SU-DHL-6 (cell line): ENCODE measurements around the gene FLYWCH1.
"Not testable (repeated sequence)": the region's sequence is repeated elsewhere in the genome, so short reads cannot be mapped to it uniquely, and the experiment has no call there.

Source experiments
- H2AFZ ChIP-seq: fragments of 200-600 bp; sonication (generic); 2 replicates; pipeline ENCODE4 v1.6.1; 2014; ENCODE audit warnings: low read depth, mild to moderate bottlenecking, moderate library complexity, mixed read lengths, antibody characterized with exemption, low read length; ENCODE audit not compliant: severe bottlenecking
- H3F3A ChIP-seq: fragments of 200-600 bp; shearing (Covaris generic); 2 replicates; pipeline ENCODE4 v1.6.0; 2016; ENCODE audit warnings: antibody characterized with exemption, mild to moderate bottlenecking; ENCODE audit not compliant: insufficient read depth
- H3K27ac ChIP-seq: fragments of 200-600 bp; sonication (generic); 2 replicates; pipeline ENCODE4 v1.5.1; 2016; ENCODE audit warnings: low read depth, mild to moderate bottlenecking, low read length, moderate library complexity, mixed read lengths
- H3K27me3 ChIP-seq: fragments of 200-600 bp; sonication (generic), shearing (Covaris generic); 2 replicates; pipeline ENCODE4 v1.6.0; 2014; ENCODE audit warnings: mild to moderate bottlenecking, low read length
- H3K36me3 ChIP-seq: fragments of 200-600 bp; sonication (generic); 2 replicates; pipeline ENCODE4 v1.6.1; 2014; ENCODE audit warnings: mild to moderate bottlenecking, low read length, mixed read lengths
- H3K4me2 ChIP-seq: fragments of 300-600, 200-600 bp; shearing (Covaris generic), sonication (generic); 2 replicates; pipeline ENCODE4 v1.6.0; 2014; ENCODE audit warnings: low read length, low read depth, mild to moderate bottlenecking; ENCODE audit not compliant: poor library complexity, severe bottlenecking
- H3K4me3 ChIP-seq: fragments of 200-600 bp; sonication (generic); 2 replicates; pipeline ENCODE4 v1.5.1; 2014; ENCODE audit warnings: antibody characterized with exemption, low read length, mild to moderate bottlenecking, mixed read lengths; ENCODE audit not compliant: insufficient read depth, poor library complexity, severe bottlenecking
- H3K79me2 ChIP-seq: fragments of 200-600 bp; sonication (generic); 2 replicates; pipeline ENCODE4 v1.6.1; 2014; ENCODE audit warnings: mild to moderate bottlenecking, low read length, moderate library complexity; ENCODE audit not compliant: insufficient read depth
- H3K9ac ChIP-seq: fragments of 200-600 bp; sonication (generic); 2 replicates; pipeline ENCODE4 v1.7.0; 2014; ENCODE audit warnings: mild to moderate bottlenecking, low read length
- H3K9me2 ChIP-seq: fragments of 200-600 bp; sonication (generic); replicated peaks from 2 replicates; pipeline ENCODE4 v1.6.1; 2014; ENCODE audit warnings: low read length; ENCODE audit not compliant: insufficient read depth
- H3K9me3 ChIP-seq: fragments of 200-600 bp; sonication (generic); 2 replicates; pipeline ENCODE4 v1.6.1; 2014; ENCODE audit warnings: low read length, mixed read lengths; ENCODE audit not compliant: insufficient read depth
- H4K20me1 ChIP-seq: fragments of 200-600 bp; sonication (generic); 2 replicates; pipeline ENCODE4 v1.6.1; 2014; ENCODE audit warnings: low read depth, mild to moderate bottlenecking, antibody characterized with exemption, low read length, moderate library complexity, mixed read lengths
- EZH2phosphoT487 ChIP-seq: fragments of 200-600 bp; sonication (generic), shearing (Covaris generic); conservative IDR thresholded peaks from 2 replicates; pipeline ENCODE4 v1.6.1; 2018; ENCODE audit warnings: mild to moderate bottlenecking, antibody characterized with exemption, low read length, moderate library complexity, mixed read lengths
- TF ChIP-seq, protein P1 (sequence below): fragments of 200-600 bp; sonication (generic); IDR thresholded peaks from one replicate; pipeline ENCODE4 v1.5.1; 2017; ENCODE audit warnings: antibody characterized with exemption, mild to moderate bottlenecking, low read length, moderate library complexity; ENCODE audit not compliant: insufficient read depth, poor library complexity, severe bottlenecking

The FLYWCH1 gene

DNA sequence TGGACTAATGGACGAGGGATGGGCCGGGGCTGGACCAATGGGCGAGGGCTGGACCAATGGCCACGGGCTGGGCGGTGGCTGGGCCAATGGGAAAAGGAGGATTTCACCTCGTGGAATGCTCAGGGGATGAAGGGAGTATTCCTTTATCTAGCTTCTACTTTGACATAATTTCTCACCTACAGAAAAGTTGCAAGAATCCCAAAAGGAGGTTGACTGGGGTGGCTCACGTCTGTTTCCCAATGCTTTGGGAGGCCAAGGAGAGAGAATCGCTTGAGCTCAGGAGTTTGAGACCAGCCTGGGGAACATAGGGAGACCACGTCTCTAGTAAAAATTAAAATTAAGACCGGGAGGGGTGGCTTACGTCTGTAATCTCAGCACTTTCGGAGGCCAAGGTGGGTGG is 5.7 kb upstream of the FLYWCH1 start:
- TF ChIP-seq, protein P1, sequence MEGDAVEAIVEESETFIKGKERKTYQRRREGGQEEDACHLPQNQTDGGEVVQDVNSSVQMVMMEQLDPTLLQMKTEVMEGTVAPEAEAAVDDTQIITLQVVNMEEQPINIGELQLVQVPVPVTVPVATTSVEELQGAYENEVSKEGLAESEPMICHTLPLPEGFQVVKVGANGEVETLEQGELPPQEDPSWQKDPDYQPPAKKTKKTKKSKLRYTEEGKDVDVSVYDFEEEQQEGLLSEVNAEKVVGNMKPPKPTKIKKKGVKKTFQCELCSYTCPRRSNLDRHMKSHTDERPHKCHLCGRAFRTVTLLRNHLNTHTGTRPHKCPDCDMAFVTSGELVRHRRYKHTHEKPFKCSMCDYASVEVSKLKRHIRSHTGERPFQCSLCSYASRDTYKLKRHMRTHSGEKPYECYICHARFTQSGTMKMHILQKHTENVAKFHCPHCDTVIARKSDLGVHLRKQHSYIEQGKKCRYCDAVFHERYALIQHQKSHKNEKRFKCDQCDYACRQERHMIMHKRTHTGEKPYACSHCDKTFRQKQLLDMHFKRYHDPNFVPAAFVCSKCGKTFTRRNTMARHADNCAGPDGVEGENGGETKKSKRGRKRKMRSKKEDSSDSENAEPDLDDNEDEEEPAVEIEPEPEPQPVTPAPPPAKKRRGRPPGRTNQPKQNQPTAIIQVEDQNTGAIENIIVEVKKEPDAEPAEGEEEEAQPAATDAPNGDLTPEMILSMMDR = no peak
- TF ChIP-seq EZH2phosphoT487 = no peak
- Histone ChIP-seq H3K79me2 (no peaks in the 10 kb centered on the region), H3K4me3 (peak overlapping the region; percentile 46), H3K27me3 (no peaks in the 10 kb centered on the region), H3K36me3 (no peaks in the 10 kb centered on the region), H2AFZ (peak overlapping the region; percentile 52), H3K9ac (no peak overlapping the region), H3K9me2 (no peaks in the 10 kb centered on the region), H3K9me3 (no peaks in the 10 kb centered on the region), H3K4me2 (peak overlapping the region; percentile 55), H3F3A (peaks cover 13% of the 10 kb centered on the region), H4K20me1 (no peaks in the 10 kb centered on the region), H3K27ac (no peak overlapping the region)

DNA sequence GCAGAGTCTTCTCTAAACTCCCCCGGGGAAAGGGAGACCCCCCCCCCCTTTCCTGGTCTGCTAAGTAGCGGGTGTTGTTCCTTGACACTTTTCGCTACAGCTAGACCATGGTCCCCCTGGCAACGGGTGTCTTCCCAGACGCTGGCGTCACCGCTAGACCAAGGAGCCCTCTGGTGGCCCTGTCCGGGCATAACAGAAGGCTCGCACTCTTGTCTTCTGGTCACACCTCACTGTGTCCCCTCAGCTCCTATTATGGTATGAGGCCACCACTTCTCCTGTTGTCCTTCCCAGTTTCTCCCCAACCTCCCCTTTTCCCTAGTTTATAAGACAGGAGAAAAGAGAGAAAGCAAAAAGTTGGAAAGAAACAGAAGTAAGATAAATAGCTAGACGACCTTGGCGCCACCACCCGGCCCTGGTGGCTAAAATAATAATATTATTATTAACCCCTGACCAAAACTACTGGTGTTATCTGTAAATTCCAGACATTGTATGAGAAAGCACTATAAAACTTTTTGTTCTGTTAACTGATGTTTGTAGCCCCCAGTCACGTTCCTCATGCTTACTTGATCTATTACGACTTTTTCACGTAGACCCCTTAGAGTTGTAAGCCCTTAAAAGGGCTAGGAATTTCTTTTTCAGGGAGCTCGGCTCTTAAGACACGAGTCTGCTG is 4.5 kb upstream of the FLYWCH1 start:
- not testable (repeated sequence) for H3K9me3 ChIP-seq, H3K9ac ChIP-seq, H2AFZ ChIP-seq, H4K20me1 ChIP-seq, H3K27ac ChIP-seq, H3K9me2 ChIP-seq, H3K4me2 ChIP-seq, H3K4me3 ChIP-seq, H3K36me3 ChIP-seq, H3K27me3 ChIP-seq, H3K79me2 ChIP-seq
- H3F3A ChIP-seq = peaks cover 13% of the 10 kb centered on the region

DNA sequence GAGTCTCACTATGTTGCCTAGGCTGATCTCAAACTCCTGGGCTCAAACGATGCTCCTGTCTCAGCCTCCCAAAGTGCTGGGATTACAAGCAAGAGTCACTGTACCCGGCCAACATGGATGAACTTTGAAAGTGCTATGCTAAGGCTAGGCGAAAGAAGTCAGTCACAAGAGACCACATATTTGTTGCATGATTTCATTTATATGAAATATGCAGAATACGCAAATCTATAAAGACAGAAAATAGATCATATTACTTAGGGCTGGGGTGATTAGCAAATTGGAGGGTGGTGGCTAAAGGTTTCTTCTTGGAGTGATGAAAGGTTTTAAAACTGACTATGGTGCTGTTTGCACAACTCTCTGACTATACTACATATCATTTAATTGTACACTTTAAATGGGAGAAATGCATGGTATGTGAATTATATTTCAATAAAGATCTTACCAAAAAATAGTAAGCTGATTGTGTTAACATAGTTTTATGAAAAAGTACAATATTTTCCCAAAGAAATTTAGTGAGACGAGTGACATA is 1.2 kb upstream of the FLYWCH1 start:
- Histone ChIP-seq H3K27me3 (no peaks in the 10 kb centered on the region), H3K36me3 (no peaks in the 10 kb centered on the region), H4K20me1 (no peaks in the 10 kb centered on the region), H2AFZ (no peak overlapping the region), H3K4me3 (no peak overlapping the region), H3K9ac (no peak overlapping the region), H3F3A (peaks cover 13% of the 10 kb centered on the region), H3K9me3 (no peaks in the 10 kb centered on the region), H3K4me2 (no peak overlapping the region), H3K79me2 (peaks cover 10% of the 10 kb centered on the region; the same call in 1 of the 2 replicates), H3K27ac (no peak overlapping the region), H3K9me2 (no peaks in the 10 kb centered on the region)
- TF ChIP-seq, protein P1 = no peak
- TF ChIP-seq EZH2phosphoT487 = no peak
